Measurements from ENCODE around the gene CHST15.

- TF ChIP-seq CTCF (IDR thresholded peaks at IDR 0.05; ENCODE audit: insufficient read depth, low read length) (no peak), REST (IDR thresholded peaks at IDR 0.05; ENCODE audit: insufficient replicate concordance, low read depth) (no peak), POLR2AphosphoS5 (IDR thresholded peaks at IDR 0.05; ENCODE audit: low read depth) (no peak), GABPA (IDR thresholded peaks at IDR 0.05; ENCODE audit: low read depth) (no peak)
These were observed 87.4 kb downstream of the CHST15 start for GRCh38 chr10:124005991-124006392.
